Pulmonary artery endothelial cell (primary cell): ENCODE results near the gene SLC35A4. TPM values are rescaled to one million over a fixed set of nuclear protein-coding genes. Genes with fewer than 3 reads are reported as not detected.
"Not testable (repeated sequence)": the region's sequence is repeated elsewhere in the genome, so short reads cannot be mapped to it uniquely, and the experiment has no call there.

Experiments
- DNase-seq: peaks from one replicate; pipeline ENCODE4 v3.0.0-alpha.2; 2011; ENCODE audit warnings: low read depth, low spot score
- total RNA-seq: library from RNA; depleted of rRNA; stranded (reverse); fragments of >200 nt; gene quantifications from 2 replicates; pipeline ENCODE4 v1.2.3, GENCODE V29; 2014

SLC35A4 gene
- total RNA-seq, 1 donor from 2014 or later, result 22.6 TPM

DNA sequence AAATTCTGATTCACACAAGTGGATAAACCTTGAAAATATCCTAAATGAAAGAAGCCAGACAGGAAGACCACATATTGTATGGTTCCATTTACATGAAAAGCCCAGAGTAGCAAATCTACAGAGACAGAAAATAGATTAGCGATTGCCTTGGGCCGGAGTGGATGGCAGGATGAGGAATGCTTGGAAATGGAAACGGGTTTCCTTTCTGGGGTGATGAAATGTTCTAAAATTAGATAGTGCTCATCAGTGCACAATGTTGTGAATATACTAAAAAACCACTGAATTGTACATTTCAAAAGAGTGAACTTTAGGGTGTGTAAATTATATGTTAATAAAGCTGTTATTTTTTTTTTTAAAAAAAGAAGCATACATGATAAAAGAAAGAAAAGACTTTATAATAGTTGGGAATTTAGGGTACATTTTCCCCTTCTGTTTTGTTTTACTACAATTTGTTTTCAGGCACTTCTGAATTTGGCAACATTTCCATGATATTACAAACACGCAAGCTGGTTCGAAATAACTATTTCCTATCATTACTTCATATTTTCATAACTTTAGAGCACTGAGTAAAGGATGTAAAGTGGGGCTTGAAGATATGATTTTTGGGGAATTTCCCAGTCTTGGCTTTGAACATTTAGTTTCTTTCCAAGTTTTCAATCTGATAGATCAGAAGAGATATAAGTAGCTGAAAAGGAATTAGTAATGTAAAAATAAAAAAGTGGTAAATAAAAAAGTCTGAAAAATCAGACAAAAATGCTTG is 23.9 kb downstream of the SLC35A4 start:
- DNase-seq, result no peak

GRCh38 chr5:140590861-140591260 is 26.2 kb downstream of the SLC35A4 start:
- DNase-seq, result no peak

- no peak for DNase-seq
Observed at GRCh38 chr5:140591747-140592372, 27.2 kb downstream of the SLC35A4 start.

- not testable (repeated sequence) for DNase-seq
Observed at GRCh38 chr5:140593070-140593469, 28.4 kb downstream of the SLC35A4 start.

DNA sequence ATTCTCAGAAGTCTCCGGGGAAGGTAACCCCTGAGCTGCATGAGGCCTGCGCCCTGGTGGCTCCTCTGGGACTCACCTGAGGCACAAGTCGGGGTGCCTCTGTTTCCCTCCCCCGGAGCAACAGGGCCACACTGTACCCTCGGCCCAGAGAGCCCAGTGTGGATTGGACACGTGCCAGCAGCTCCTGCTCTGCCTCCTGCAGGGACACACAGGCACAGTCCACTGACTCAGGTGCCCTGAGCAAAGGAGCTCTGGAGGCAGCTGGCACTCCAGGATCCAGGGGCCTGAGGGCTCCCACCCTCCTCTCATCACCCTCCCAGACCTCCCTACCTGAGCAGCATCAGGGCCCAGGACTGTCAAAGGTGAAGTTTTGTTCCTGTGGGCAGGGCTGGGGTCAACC is 29.5 kb downstream of the SLC35A4 start:
- DNase-seq, result no peak

- no peak for DNase-seq
Observed at GRCh38 chr5:140595538-140596300, 31.1 kb downstream of the SLC35A4 start.

- no peak for DNase-seq
Observed at GRCh38 chr5:140596321-140596741, 31.7 kb downstream of the SLC35A4 start.

- DNase-seq, result no peak
Observed at GRCh38 chr5:140598836-140599235, 34.2 kb downstream of the SLC35A4 start.

DNA sequence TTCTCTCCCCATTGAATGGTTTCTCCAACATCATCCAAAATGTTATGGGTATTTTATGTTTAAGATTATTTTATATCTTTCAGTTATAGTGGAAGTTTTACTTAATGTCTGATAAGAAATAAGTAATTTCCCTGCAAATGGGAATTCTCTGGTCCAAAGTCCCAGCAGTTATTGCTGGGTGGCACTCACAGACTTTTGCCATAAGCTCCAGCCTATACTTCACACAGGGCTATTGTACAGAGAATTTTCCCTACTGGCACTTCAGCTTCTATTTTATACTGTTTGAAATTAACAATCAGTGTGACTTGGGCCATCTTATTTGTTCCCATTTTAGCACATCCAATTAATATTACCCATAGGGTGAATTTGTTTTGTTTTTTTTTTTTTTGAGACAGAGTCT is 35.5 kb downstream of the SLC35A4 start:
- DNase-seq, result no peak

- no peak for DNase-seq
Observed at GRCh38 chr5:140602147-140602546, 37.5 kb downstream of the SLC35A4 start.

DNA sequence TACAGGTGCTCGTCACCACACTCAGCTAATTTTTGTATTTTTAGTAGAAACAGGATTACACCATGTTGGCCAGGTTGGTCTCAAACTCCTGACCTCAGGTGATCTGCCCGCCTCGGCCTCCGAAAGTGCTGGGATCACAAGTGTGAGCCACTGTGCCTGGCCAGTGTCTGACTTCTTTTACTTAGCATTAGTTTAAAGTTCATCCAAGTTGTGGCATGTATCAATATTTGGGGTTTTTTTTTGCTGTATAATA is 38.7 kb downstream of the SLC35A4 start:
- DNase-seq, result not testable (repeated sequence)

DNA sequence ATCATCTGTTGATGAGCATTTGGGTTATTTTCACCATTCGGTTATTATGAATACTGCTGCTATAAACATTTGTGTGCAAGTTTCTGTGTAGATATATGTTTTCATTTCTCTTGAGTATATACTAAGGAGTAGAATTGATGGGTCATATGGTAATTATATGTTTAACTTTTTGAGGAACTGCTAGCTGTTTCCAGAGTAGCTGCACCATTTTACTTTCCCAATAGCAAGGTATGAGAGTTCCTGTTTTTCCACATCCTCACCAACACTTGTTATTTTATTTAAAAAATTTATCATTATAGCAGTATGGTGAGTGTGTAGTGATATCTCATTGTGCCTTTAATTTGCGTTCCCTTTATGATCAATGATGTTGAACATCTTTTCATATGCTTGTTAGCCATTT is 39.1 kb downstream of the SLC35A4 start:
- DNase-seq, result no peak

DNA sequence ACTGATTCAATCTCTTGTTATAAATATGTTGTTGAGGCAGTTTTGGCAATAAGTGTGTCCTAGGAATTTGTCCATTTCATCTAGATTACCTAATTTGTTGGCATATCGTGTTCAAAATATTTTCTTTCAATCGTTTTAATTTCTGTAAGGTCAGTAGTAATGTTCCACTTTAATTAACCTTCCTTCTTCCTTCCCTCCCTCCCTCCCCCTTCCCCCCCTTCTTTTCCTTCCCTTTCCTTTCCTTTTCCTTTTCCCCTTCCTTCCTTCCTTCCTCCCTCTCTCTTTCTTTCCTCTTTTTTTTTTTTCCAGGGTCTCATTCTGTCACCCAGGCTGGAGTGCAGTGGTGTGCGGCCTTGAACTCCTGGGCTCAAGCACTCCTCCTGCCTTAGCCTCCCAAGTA is 41.3 kb downstream of the SLC35A4 start:
- no peak for DNase-seq

DNA sequence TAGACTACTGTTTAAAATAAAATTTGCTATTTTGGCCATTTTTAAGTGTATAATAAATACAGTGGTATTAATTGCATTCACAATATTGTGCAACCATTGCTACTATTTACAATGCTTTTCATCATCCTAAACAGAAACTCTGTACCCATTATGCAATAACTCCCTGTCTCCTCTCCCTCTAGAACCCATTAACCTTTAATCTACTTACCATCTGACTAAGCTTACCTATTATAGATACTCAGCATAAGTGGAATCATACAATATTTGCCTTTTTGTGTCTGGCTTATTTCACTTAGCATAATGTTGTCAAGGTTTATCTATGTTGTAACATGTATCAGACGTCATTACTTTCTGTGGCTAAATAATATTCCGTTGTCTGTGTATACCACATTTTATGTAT is 42.4 kb downstream of the SLC35A4 start:
- DNase-seq, result no peak

DNA sequence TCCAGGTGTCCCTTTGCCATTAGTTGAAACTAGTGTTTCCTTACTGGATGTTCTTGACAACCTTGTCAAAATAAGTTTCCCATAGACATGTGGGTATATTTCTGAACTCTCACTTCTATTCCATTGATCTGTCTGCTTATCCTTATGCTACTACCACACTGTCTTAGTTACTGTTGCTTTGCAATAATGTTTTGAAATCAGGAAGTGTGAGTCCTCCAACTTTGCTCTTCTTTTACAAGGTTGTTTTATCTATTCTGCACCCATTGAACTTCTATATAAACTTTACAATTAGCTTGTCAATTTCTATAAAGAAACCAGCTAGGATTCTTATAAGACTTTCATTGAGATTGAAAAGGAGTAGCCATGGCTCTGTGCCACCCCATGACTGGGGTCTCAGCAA is 44.1 kb downstream of the SLC35A4 start:
- no peak for DNase-seq

DNA sequence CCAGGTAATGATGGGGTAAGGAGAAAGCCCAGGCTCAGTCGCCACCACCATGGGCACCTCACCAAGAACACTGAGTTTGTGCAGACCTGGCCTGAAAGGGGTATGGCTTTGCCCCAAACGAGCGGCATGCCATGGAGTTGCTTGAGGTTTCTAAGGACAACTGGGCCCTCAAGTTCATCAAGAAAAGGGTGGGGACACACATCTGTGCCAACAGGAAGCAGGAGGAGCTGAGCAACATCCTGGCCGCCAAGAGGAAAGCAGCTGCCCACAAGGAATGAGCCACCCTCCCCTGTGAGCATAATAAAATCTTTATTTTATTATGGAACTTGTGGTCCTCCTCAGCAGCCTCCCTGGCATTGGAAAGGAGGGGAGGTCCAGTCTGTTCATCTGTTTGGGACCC is 44.5 kb downstream of the SLC35A4 start:
- no peak for DNase-seq

DNA sequence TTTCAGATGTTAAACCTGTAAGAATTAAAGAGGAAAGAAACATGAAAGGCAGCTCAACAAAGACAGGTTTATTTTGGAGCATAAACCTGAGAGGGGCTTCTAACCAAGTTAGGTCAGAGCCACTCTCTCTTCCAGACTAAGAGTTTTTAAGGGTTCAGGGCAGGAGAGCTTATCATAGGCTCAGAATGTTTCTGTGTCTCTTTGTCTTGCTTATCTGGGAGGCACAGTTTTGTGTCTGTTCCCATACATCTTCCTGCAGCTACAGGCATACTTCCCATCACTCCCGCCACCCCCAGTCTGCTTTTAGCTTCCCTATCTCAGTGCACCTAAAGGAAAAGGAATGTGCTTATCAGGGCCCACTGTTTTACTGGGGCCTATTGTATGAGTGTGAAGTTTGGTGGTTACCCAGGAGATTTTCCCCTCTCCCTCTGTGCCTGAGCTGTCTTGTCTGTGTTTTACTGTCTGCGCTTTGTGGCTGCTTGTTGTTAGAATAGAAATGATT is 46.4 kb downstream of the SLC35A4 start:
- no peak for DNase-seq

Other genes with a start within 250 kb of the SLC35A4 start
- gene HBEGF, start 218.2 kb upstream of the SLC35A4 start, total RNA-seq, result 16.6 and 24.3 TPM in 2 replicates
- gene SLC4A9, start 204.6 kb upstream of the SLC35A4 start, total RNA-seq, result not detected in 2 replicates
- gene ANKHD1, start 163.0 kb upstream of the SLC35A4 start, total RNA-seq, result 59.8 and 89.8 TPM in 2 replicates
- 1.4 and 1.8 TPM in 2 replicates for gene EIF4EBP3, start 17.2 kb upstream of the SLC35A4 start, total RNA-seq
- 19.7 and 28.1 TPM in 2 replicates for gene SRA1, start 7.4 kb upstream of the SLC35A4 start, total RNA-seq
- 5.1 and 5.5 TPM in 2 replicates for gene APBB3, start 230 bp upstream of the SLC35A4 start, total RNA-seq
- gene CD14, start 68.3 kb downstream of the SLC35A4 start, total RNA-seq, result 0.26 and 0.49 TPM in 2 replicates
- gene TMCO6, start 74.6 kb downstream of the SLC35A4 start, total RNA-seq, result 13.5 and 13.9 TPM in 2 replicates
- 40.1 and 48.5 TPM in 2 replicates for gene NDUFA2, start 82.8 kb downstream of the SLC35A4 start, total RNA-seq
- 77.4 and 95.0 TPM in 2 replicates for gene IK, start 83.0 kb downstream of the SLC35A4 start, total RNA-seq
- 29.9 and 39.3 TPM in 2 replicates for gene WDR55, start 100.1 kb downstream of the SLC35A4 start, total RNA-seq
- gene DND1, start 108.7 kb downstream of the SLC35A4 start, total RNA-seq, result 0.13 and 0.28 TPM in 2 replicates
- 92.7 and 110 TPM in 2 replicates for gene HARS1, start 126.5 kb downstream of the SLC35A4 start, total RNA-seq
- 26.9 and 39.8 TPM in 2 replicates for gene HARS2, start 126.6 kb downstream of the SLC35A4 start, total RNA-seq
- gene ZMAT2, start 135.6 kb downstream of the SLC35A4 start, total RNA-seq, result 53.5 and 75.7 TPM in 2 replicates
- gene PCDHA1, start 221.3 kb downstream of the SLC35A4 start, total RNA-seq, result 0.04 TPM in 1 of 2 replicates, not detected in the other
- gene PCDHA2, start 230.0 kb downstream of the SLC35A4 start, total RNA-seq, result 0.07 and 0.21 TPM in 2 replicates
- gene PCDHA3, start 236.2 kb downstream of the SLC35A4 start, total RNA-seq, result 0.18 and 0.26 TPM in 2 replicates
- gene PCDHA4, start 242.2 kb downstream of the SLC35A4 start, total RNA-seq, result 0.26 and 0.42 TPM in 2 replicates